Suppressor macrophage treated with lipopolysaccharide for 4 hours (primary cell): ENCODE data around the gene ZNF141.
"Not testable (repeated sequence)": the region's sequence is repeated elsewhere in the genome, so short reads cannot be mapped to it uniquely, and the experiment has no call there.

Experiments
- DNase-seq: peaks from one replicate; pipeline ENCODE4 v3.0.0-alpha.2; 2020

ZNF141 gene

DNA sequence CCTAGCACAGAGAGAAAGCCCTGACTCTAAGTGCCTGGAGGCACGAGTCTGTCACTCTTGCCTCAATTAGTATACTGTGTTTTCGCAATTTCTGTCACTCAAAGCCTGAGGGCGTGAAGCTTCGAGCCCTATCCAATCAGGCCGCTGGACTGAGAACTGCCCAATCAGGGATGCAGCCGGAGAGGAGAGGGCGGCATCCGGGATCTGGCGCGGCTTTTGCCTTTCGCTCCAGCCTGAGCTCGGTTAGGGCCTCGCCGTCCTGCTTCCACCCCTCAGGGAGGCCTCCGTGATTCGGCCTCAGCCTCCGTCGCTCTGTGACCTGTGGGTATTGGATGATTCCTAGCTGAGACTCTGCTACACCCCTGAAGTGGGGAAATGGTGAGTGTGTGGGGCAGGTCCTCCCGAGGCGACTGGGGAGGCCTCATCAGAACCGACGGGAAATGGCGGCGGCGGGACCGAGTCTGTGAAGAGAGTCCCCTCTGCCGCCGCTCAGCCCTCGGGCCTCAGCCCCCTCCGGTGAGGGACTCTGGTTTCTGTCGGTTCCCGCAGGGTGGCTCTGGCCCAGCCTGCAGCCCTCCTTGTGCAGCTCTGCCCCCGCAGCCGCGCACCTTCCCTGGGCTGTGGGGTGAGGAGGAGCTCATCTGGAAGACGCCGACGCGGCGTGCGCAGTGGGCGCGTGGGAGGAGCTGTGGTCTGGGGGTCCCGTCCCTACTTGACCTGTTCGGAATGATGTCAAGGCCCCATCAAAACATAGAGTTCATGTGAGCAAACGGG, 48.5 kb downstream of the ZNF141 start:
- DNase-seq = no peak

- DNase-seq = no peak
These were observed 49.1 kb downstream of the ZNF141 start for GRCh38 chr4:386708-387105.

DNA sequence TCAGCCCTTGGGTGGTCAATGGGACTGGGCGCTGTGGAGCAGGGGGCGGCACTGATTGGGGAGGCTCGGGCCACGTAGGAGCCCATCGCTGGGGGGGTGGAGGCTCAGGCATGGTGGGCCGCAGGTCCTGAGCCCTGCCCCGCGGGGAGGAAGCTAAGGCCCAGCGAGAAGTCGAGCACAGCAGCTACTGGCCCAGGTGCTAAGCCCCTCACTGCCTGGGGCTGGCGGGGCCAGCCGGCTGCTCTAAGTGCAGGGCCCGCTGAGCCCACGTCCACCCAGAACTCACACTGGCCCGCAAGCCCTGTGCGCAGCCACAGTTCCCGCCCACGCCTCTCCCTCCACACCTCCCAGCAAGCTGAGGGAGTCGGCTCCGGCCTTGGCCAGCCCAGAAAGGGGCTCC, 66.4 kb downstream of the ZNF141 start:
- no peak for DNase-seq

GRCh38 chr4:408321-408720, 70.7 kb downstream of the ZNF141 start:
- DNase-seq = not testable (repeated sequence)

DNA sequence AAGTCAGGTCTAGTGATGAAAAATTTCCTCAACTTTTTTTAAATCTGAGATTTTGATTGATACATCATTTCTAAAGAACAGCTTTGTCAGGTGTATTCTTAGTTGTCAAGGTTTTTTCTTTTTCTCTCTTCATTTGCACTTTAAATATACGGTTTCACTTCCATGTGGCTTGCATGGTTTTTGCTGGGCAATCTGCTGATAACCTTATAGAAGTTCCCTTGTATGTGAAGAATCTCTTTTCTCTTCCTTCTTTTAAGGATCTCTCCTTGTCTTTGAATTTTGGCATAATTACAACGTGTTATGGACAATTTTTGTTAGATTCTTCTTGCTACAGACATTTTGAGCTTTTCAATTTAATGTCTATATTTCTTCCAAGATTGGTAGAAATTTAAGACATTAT, 85.0 kb downstream of the ZNF141 start:
- DNase-seq = no peak
